Adrenal gland (tissue), 5 donors: ENCODE measurements around the gene ABHD12B.

ENCODE experiments used
- POLR2A ChIP-seq, 2 donors: fragments of 450-650 bp; IDR thresholded peaks; one replicate each; pipeline ENCODE4 v1.6.1; 2017; ENCODE audit warnings: antibody characterized with exemption in 2 of 2, mild to moderate bottlenecking in 2 of 2, moderate library complexity in 1 of 2
- TF ChIP-seq, protein P1 (sequence below), 6 experiments: fragments of 450-650 bp in 4 of 6; fragments of 200-600 bp in 2 of 6; sonication (generic) in 1 of 6; IDR thresholded peaks; 1 replicate in 5 of 6; 2 replicates in 1 of 6; pipeline versions ENCODE4 v1.5.1 to v1.8.0; 2016 to 2021; ENCODE audit warnings: antibody characterized with exemption in 6 of 6, mild to moderate bottlenecking in 2 of 6, moderate library complexity in 1 of 6
- donor health status: DM: no; HTN: no; CAD: no.

DNA sequence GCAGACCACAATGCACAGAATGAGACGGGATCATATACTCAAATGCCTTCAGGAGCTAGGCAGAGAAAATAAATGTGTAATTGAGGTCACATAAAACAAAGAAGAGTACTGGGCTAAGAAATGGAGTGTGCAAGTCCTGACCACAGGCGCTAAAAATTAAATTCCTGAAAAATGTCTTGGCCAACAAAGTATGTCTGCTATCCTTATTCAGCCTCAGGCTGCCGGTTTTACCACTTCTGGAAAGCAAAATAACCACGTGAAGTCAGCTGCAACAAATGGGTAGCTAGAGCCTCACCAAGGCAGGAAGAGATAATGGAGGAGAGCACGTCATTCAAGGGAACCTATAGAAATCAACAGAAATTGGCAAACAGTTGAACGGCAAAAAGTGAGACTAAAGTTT, 69.3 kb downstream of the ABHD12B start:
- TF ChIP-seq, protein P1, sequence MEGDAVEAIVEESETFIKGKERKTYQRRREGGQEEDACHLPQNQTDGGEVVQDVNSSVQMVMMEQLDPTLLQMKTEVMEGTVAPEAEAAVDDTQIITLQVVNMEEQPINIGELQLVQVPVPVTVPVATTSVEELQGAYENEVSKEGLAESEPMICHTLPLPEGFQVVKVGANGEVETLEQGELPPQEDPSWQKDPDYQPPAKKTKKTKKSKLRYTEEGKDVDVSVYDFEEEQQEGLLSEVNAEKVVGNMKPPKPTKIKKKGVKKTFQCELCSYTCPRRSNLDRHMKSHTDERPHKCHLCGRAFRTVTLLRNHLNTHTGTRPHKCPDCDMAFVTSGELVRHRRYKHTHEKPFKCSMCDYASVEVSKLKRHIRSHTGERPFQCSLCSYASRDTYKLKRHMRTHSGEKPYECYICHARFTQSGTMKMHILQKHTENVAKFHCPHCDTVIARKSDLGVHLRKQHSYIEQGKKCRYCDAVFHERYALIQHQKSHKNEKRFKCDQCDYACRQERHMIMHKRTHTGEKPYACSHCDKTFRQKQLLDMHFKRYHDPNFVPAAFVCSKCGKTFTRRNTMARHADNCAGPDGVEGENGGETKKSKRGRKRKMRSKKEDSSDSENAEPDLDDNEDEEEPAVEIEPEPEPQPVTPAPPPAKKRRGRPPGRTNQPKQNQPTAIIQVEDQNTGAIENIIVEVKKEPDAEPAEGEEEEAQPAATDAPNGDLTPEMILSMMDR (IDR thresholded peaks at IDR 0.05): no peak
- no peak for TF ChIP-seq POLR2A (IDR thresholded peaks at IDR 0.05)
